Heart left ventricle (tissue), 13 donors: Measurements from ENCODE around the gene COL16A1.

Experiments used
- CTCF ChIP-seq, 12 donors: fragments of 200-600 bp; sonication (generic) in 4 of 12; IDR thresholded peaks; one replicate each; pipeline versions ENCODE4 v1.5.0 to v1.8.0; 2018 to 2022; ENCODE audit warnings: antibody characterized with exemption in 12 of 12, mild to moderate bottlenecking in 5 of 12
- POLR2A ChIP-seq, 2 donors: fragments of 450-650 bp; IDR thresholded peaks; one replicate each; pipeline ENCODE4 v1.6.1; 2017; ENCODE audit warnings: antibody characterized with exemption in 2 of 2, mild to moderate bottlenecking in 2 of 2, moderate library complexity in 2 of 2
- donor health status: ischemic (EF 13 %, LVEDD 7.1; RV severe dilation, severe dysfunction).
- donor health status: DM: no; HTN: yes; CAD: no.
- donor health status: DM: no; HTN: no; CAD: no.
- donor health status: ischemic (EF 25% LVEDD 6.9; RV normal size, moderate dysfunction).
- donor health status: ischemic (EF 25% LVEDD 5.7; RV mildly dilated, moderate dysfunction).
- donor health status: ischemic (EF 35%, LVEDD 5.7; RV mildly dilated, moderate dysfunction).
- donor health status: nonischemic (EF 11% LVEDD 7.7; RV severe dilation, severe dysfunction).
- donor health status: DM: yes; HTN: yes; CAD: no.
- donor health status: PGD.
- donor health status: ischemic (EF 29% LVEDD 5.4; RV normal size, mild dysfunction).
- donor health status: nonischemic (EF 23%, LVEDD 6.1; RV moderate dilation, normal function).

GRCh38 chr1:31617916-31618746 is 85.7 kb downstream of the COL16A1 start:
- no peak for TF ChIP-seq POLR2A (IDR thresholded peaks at IDR 0.05)
- peak; percentile 76 to 93 (median 86) for TF ChIP-seq CTCF (IDR thresholded peaks at IDR 0.05)
